DMS53 treated with DMSO at 0.1 percent for 48 hours (cell line): Measurements from ENCODE around the gene OPN1MW.
"Not testable (repeated sequence)": the region's sequence is repeated elsewhere in the genome, so short reads cannot be mapped to it uniquely, and the experiment has no call there.

ENCODE experiments used
- DNase-seq: peaks from one replicate; lab custom pipeline; 2025; ENCODE audit not compliant: unreplicated experiment; lab: John Stamatoyannopoulos, UW

OPN1MW gene

GRCh38 chrX:154209670-154210418 is 27.4 kb downstream of the OPN1MW start:
- not testable (repeated sequence) for DNase-seq

GRCh38 chrX:154211057-154211456 is 28.7 kb downstream of the OPN1MW start:
- DNase-seq, result not testable (repeated sequence)

DNA sequence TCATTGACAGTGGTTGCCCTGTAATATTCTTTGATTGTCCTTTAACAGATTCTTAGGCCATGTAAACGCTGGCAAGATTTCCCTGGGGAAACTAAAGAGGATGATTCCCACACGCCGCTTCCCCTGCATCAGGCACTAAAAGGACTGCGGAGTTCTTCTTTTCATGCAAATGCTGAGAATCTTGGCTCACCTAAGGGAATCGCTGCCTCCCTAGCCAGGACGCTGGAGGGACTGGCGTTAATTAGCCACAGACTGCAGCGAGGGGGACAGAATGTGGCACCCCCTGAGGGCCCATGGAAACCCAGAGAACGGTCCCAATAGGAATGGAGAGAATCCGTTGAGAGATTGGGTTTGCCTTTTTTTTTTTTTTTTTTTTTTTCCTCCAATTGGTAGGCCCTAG is 29.1 kb downstream of the OPN1MW start:
- DNase-seq, result not testable (repeated sequence)

DNA sequence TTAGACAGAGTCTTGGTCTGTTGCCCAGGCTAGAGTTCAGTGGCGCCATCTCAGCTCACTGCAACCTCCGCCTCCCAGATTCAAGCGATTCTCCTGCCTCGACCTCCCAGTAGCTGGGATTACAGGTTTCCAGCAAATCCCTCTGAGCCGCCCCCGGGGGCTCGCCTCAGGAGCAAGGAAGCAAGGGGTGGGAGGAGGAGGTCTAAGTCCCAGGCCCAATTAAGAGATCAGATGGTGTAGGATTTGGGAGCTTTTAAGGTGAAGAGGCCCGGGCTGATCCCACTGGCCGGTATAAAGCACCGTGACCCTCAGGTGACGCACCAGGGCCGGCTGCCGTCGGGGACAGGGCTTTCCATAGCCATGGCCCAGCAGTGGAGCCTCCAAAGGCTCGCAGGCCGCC is 37.1 kb downstream of the OPN1MW start, which contains the start of gene OPN1MW2:
Gene OPN1MW2 (plus strand): TSS at position 301 of the 400 bp plus-strand sequence. CDS start 60 bp downstream, at position 361.
- DNase-seq, result not testable (repeated sequence)

- DNase-seq, result not testable (repeated sequence)
Measured at GRCh38 chrX:154225292-154225691, 42.9 kb downstream of the OPN1MW start.

DNA sequence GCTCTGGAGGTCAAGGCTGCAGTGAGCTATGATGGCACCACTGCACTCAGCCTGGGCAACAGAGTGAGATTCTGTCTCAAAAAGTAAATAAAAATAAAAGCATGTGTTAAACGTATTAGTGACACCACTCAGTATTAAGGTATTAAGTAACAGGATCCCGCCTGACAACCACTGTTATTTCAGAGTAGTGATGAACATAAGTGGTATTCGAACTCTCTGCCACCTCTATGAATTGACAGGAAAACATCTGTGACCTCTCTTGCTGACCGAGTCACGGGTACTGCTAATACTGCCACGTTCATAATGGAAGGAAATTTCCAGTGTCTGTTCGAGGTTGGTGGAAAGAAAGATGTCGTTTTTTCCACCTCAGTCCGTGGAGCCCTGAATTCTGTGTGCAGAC is 44.3 kb downstream of the OPN1MW start:
- not testable (repeated sequence) for DNase-seq

DNA sequence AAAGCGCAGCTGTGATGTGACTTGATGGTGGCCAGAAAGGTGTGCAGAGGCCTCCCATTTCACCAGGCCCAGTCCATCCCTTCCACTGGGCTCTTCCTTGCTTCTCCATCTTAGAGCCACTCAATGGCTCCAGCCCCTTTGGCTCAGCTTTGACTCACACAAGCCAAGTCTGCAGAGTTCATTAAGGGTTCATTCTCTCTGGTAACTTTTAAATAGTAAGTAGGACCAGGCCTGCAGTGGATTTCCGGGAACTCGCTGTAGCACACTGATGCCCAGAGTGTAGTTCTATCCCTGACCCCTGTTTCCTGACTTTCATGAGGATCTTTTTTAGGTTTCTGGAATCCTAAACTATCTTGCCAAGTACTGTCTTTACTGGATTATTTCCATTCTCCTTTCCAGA is 49.0 kb downstream of the OPN1MW start:
- not testable (repeated sequence) for DNase-seq

DNA sequence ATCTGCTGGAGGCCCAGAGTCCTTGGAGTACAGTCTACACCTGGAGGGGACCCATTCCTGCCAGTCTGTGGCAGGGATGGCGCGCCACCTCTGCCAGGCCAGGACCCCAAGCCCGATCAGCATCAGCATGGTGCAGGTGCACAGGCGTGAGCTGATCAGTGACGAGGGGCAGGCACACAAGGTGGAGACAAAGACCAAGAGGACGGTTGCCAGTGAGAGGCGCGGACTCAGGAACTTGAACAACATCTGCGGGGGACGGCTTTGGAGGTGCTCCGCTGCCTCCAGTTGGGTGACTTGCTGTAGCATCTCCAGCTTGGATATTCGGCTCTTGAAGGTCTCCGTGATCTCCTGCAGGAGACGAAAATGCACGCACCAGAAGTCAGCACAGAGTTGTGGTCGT is 51.2 kb downstream of the OPN1MW start:
- DNase-seq, result not testable (repeated sequence)

DNA sequence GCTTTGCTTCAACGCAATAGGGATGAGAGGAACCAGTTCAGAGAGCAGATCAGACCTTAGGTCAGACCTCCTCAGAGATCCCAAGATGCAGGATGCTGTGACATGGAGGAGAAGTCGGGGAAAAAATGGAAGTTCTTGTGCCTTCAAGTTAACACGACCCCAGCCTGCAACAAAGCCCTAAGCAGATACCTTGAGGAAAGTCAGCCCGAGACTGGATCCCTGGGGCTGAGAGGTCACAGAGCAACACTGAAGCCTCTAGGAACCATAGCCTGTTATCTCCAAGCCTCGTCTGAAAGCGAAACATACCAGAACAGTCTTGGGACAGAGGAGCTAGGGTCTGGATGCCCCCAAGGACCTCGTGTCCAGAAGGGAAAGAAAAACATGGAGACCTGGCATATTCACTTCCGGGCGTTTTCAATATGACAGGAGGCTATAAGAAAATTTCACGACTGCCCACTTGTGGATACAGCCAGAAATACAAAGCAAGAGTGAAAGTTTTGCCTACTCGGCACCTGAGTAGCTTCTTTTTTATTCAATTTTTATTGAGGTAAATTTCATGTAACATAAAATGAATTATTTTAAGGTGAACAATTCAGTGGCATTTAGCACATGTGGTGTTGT is 56.7 kb downstream of the OPN1MW start:
- DNase-seq, result not testable (repeated sequence)

- not testable (repeated sequence) for DNase-seq
Measured at GRCh38 chrX:154239982-154240503, 57.6 kb downstream of the OPN1MW start.
